Keratinocyte (primary cell): Measurements from ENCODE around the gene DLX6. TPM values are rescaled to one million over a fixed set of nuclear protein-coding genes. Genes with fewer than 3 reads are reported as not detected.

Source experiments
- DNase-seq: peaks from one replicate; pipeline ENCODE4 v3.0.0-alpha.2; 2011; ENCODE audit warnings: low read depth, missing footprints, low spot score
- FAIRE-seq: peaks from 2 replicates; lab custom pipeline; 2011; peaks lifted over from hg19 to GRCh38; lab: Jason Lieb, UNC
- H2AFZ ChIP-seq: 2 replicates; pipeline ENCODE4 v1.6.0; 2012; ENCODE audit warnings: low read length, control low read depth, inconsistent platforms; ENCODE audit not compliant: control insufficient read depth
- H3K27ac ChIP-seq: 2 replicates; pipeline ENCODE4 v1.5.1; 2011; ENCODE audit warnings: low read length; ENCODE audit not compliant: control insufficient read depth, insufficient read depth
- H3K27me3 ChIP-seq: 3 replicates; pipeline ENCODE4 v1.6.0; 2011; ENCODE audit warnings: low read length; ENCODE audit not compliant: control insufficient read depth, insufficient read depth; ENCODE audit errors: extremely low read depth
- H3K36me3 ChIP-seq, 2 experiments: 2 replicates in 1 of 2; 3 replicates in 1 of 2; pipeline ENCODE4 v1.5.1; 2011; ENCODE audit warnings: low read length in 2 of 2, mild to moderate bottlenecking in 1 of 2; ENCODE audit not compliant: control insufficient read depth in 2 of 2, insufficient read depth in 2 of 2; ENCODE audit errors: extremely low read depth in 1 of 2
- H3K4me1 ChIP-seq: 3 replicates; pipeline ENCODE4 v1.5.1; 2011; ENCODE audit warnings: low read length; ENCODE audit not compliant: control insufficient read depth, insufficient read depth; ENCODE audit errors: extremely low read depth
- H3K4me2 ChIP-seq: 3 replicates; pipeline ENCODE4 v1.6.0; 2011; ENCODE audit warnings: low read depth, low read length; ENCODE audit not compliant: control insufficient read depth, insufficient read depth; ENCODE audit errors: extremely low read depth
- H3K4me3 ChIP-seq, 3 experiments: fragments of 200-600 bp in 1 of 3; sonication (generic) in 1 of 3; 2 replicates in 2 of 3; 3 replicates in 1 of 3; pipeline ENCODE4 v1.5.1; 2011 to 2016; ENCODE audit warnings: low read length in 3 of 3, mild to moderate bottlenecking in 3 of 3, control low read depth in 2 of 3, inconsistent platforms in 1 of 3, low read depth in 1 of 3, mixed read lengths in 1 of 3, mixed run types in 1 of 3, moderate library complexity in 1 of 3; ENCODE audit not compliant: control insufficient read depth in 2 of 3, insufficient read depth in 2 of 3; ENCODE audit errors: extremely low read depth in 1 of 3
- H3K79me2 ChIP-seq: 2 replicates; pipeline ENCODE4 v1.6.0; 2012; ENCODE audit warnings: low read length; ENCODE audit not compliant: control insufficient read depth, insufficient read depth
- H3K9ac ChIP-seq: 3 replicates; pipeline ENCODE4 v1.6.0; 2011; ENCODE audit warnings: low read length; ENCODE audit not compliant: control insufficient read depth, insufficient read depth; ENCODE audit errors: extremely low read depth
- H3K9me1 ChIP-seq: 3 replicates; pipeline ENCODE4 v1.6.0; 2011; ENCODE audit warnings: low read length; ENCODE audit not compliant: control insufficient read depth, insufficient read depth; ENCODE audit errors: extremely low read depth
- H3K9me3 ChIP-seq: 2 replicates; pipeline ENCODE4 v1.5.1; 2012; ENCODE audit warnings: low read depth, low read length; ENCODE audit not compliant: control insufficient read depth
- H4K20me1 ChIP-seq: 3 replicates; pipeline ENCODE4 v1.6.0; 2011; ENCODE audit warnings: low read length; ENCODE audit not compliant: control insufficient read depth, insufficient read depth; ENCODE audit errors: extremely low read depth
- CTCF ChIP-seq, 3 experiments: IDR thresholded peaks in 1 of 3; conservative IDR thresholded peaks in 1 of 3; optimal IDR thresholded peaks in 1 of 3; 2 replicates in 2 of 3; 3 replicates in 1 of 3; pipeline versions ENCODE3 to v1.5.1; 2011; ENCODE audit warnings: low read length in 3 of 3, mild to moderate bottlenecking in 3 of 3, moderate library complexity in 2 of 3, control low read depth in 1 of 3, inconsistent platforms in 1 of 3; ENCODE audit not compliant: insufficient read depth in 2 of 3; ENCODE audit errors: extremely low read depth in 1 of 3
- EZH2 ChIP-seq: IDR thresholded peaks from one replicate; pipeline ENCODE4 v1.6.1; 2012; ENCODE audit warnings: inconsistent platforms, mild to moderate bottlenecking, low read length, moderate library complexity
- dilution Hi-C: fragments of 300-500 bp; cut with MboI; formaldehyde crosslinking; loops from one replicate; pipeline ENCODE4 v1.7.0; 2020; ENCODE audit warnings: low sequenced_read_pairs; ENCODE audit not compliant: extremely low pct_ligation_motif_present
- polyA plus RNA-seq, 5 experiments: library from polyadenylated mRNA; depleted of rRNA in 3 of 5; stranded (reverse) in 3 of 5; stranded (forward) in 1 of 5; unstranded in 1 of 5; fragments of >200 nt; gene quantifications; 1 replicate in 1 of 5; 2 replicates in 3 of 5; 3 replicates in 1 of 5; pipeline versions ENCODE4 v1.2.1 to v1.2.3, GENCODE V29; 2011 to 2012; ENCODE audit warnings: missing spikeins in 2 of 5, low read depth in 1 of 5, low replicate concordance in 1 of 5

Gene DLX6
- polyA plus RNA-seq, 1 donor (not counting 4 experiments of a cell fraction or from before 2014, with no cell fraction given), result 0.05 TPM

GRCh38 chr7:97003262-97004246 lies 1.8 kb upstream of the DLX6 start:
- Histone ChIP-seq H3K79me2 (no peaks in the 10 kb centered on the region), H3K9ac (no peak overlapping the region), H2AFZ (no peak overlapping the region), H3K4me3 (no peak overlapping the region), H3K9me3 (no peaks in the 10 kb centered on the region), H3K36me3 (no peaks in the 10 kb centered on the region), H3K27ac (no peak overlapping the region), H3K27me3 (peaks cover 79% of the 10 kb centered on the region), H3K9me1 (no peaks in the 10 kb centered on the region), H3K4me1 (peaks cover 5% of the 10 kb centered on the region), H3K4me2 (no peak overlapping the region), H4K20me1 (no peaks in the 10 kb centered on the region)
- TF ChIP-seq EZH2 (peak; percentile 58), CTCF (optimal IDR thresholded peaks at IDR 0.05 in 1 of 3, IDR thresholded peaks at IDR 0.05 in 1 of 3, conservative IDR thresholded peaks at IDR 0.05 in 1 of 3; ENCODE audit: extremely low read depth in 1 of 3, insufficient read depth in 2 of 3, low read length in 3 of 3) (no peak)
- dilution Hi-C loops, result no loop called here
- FAIRE-seq (no peak), DNase-seq (no peak)

GRCh38 chr7:97004247-97005182 lies 838 bp upstream of the DLX6 start:
- no peaks in the 10 kb centered on the region for H3K36me3 ChIP-seq
- FAIRE-seq (no peak), DNase-seq (no peak)
- H3K9me1 ChIP-seq, result no peaks in the 10 kb centered on the region
- dilution Hi-C loops, result no loop called here
- H3K9me3 ChIP-seq, result no peaks in the 10 kb centered on the region
- H2AFZ ChIP-seq, result peak overlapping the region; percentile 15
- TF ChIP-seq EZH2 (peak; percentile 44), CTCF (optimal IDR thresholded peaks at IDR 0.05 in 1 of 3, IDR thresholded peaks at IDR 0.05 in 1 of 3, conservative IDR thresholded peaks at IDR 0.05 in 1 of 3; ENCODE audit: extremely low read depth in 1 of 3, insufficient read depth in 2 of 3, low read length in 3 of 3) (no peak)
- peak overlapping the region; percentile 40 to 64 (median 53) for H3K4me3 ChIP-seq
- peaks cover 5% of the 10 kb centered on the region for H3K4me1 ChIP-seq
- no peak overlapping the region for H3K9ac ChIP-seq
- no peak overlapping the region for H3K27ac ChIP-seq
- H3K4me2 ChIP-seq, result peak overlapping the region; percentile 78
- H4K20me1 ChIP-seq, result no peaks in the 10 kb centered on the region
- peaks cover 70% of the 10 kb centered on the region for H3K27me3 ChIP-seq
- H3K79me2 ChIP-seq, result no peaks in the 10 kb centered on the region
